ENCODE measurements around the gene LHX5. TPM values are rescaled to one million over a fixed set of nuclear protein-coding genes. Genes with fewer than 3 reads are reported as not detected.

LHX5 gene
- total RNA-seq, 4 donors from 2014 or later, result not detected

GRCh38 chr12:113425960-113426453, 45.7 kb downstream of the LHX5 start:
- no peak for DNase-seq
- no peak for TF ChIP-seq EP300 (IDR thresholded peaks at IDR 0.05; ENCODE audit: low read depth)
- no peak for TF ChIP-seq CTCF (IDR thresholded peaks at IDR 0.05)
- no peak for TF ChIP-seq POLR2AphosphoS5 (IDR thresholded peaks at IDR 0.05)
- TF ChIP-seq POLR2A (IDR thresholded peaks at IDR 0.05), result no peak
- in situ Hi-C loops (cut with MboI; ENCODE audit: low pct_ligation_motif_present in 1 of 4, low pct_unique_long_range_greater_than_20kb in 1 of 4, low sequenced_read_pairs in 3 of 4) (loop anchor here (10.0 to 25.0 kb wide), 3 partner anchors 111 to 486 kb away; no protein-coding TSS in a partner anchor), intact Hi-C loops (cut with DNase I; ENCODE audit: low total_unique reads) (no loop called here)
- H3K9me3 ChIP-seq, result no peaks in the 10 kb centered on the region
- no peak overlapping the region for H3K27ac ChIP-seq
- 47 to 63% methylated on average over 6 to 11 of the region's 11 CpGs for WGBS, 2 donors (ENCODE audit: low coverage in 1 of 2)
- H3K27me3 ChIP-seq, result peaks cover 4% of the 10 kb centered on the region
- no peak overlapping the region for H3K4me3 ChIP-seq
- peaks cover 0 to 16% (median 2%) of the 10 kb centered on the region in 4 donors for H3K4me1 ChIP-seq
- no peaks in the 10 kb centered on the region for H3K36me3 ChIP-seq

GRCh38 chr12:113424915-113425823, 46.5 kb downstream of the LHX5 start:
- no peak overlapping the region for H3K27ac ChIP-seq
- in situ Hi-C loops (cut with MboI; ENCODE audit: low pct_ligation_motif_present in 1 of 4, low pct_unique_long_range_greater_than_20kb in 1 of 4, low sequenced_read_pairs in 3 of 4) (loop anchor here (10.0 to 25.0 kb wide), 3 partner anchors 110 to 487 kb away; no protein-coding TSS in a partner anchor), intact Hi-C loops (cut with DNase I; ENCODE audit: low total_unique reads) (no loop called here)
- WGBS, 2 donors (ENCODE audit: low coverage in 1 of 2), result 61% methylated on average over 19 of the region's 20 CpGs; no CpG with 5 or more reads in 1 of the 2 donors
- TF ChIP-seq POLR2AphosphoS5 (IDR thresholded peaks at IDR 0.05), result no peak
- peak; percentile 67 to 92 (median 69) for TF ChIP-seq CTCF (IDR thresholded peaks at IDR 0.05)
- DNase-seq, result peak; percentile 62
- H3K9me3 ChIP-seq, result no peaks in the 10 kb centered on the region
- peaks cover 0 to 16% (median 2%) of the 10 kb centered on the region in 4 donors for H3K4me1 ChIP-seq
- H3K36me3 ChIP-seq, result no peaks in the 10 kb centered on the region
- H3K27me3 ChIP-seq, result peaks cover 4% of the 10 kb centered on the region
- no peak overlapping the region for H3K4me3 ChIP-seq

GRCh38 chr12:113424456-113424855, 47.2 kb downstream of the LHX5 start:
- Histone ChIP-seq H3K36me3 (no peaks in the 10 kb centered on the region), H3K27me3 (peaks cover 4% of the 10 kb centered on the region), H3K4me1 (peaks cover 0 to 16% (median 2%) of the 10 kb centered on the region in 4 donors), H3K9me3 (no peaks in the 10 kb centered on the region), H3K27ac (no peak overlapping the region), H3K4me3 (no peak overlapping the region)
- no peak for TF ChIP-seq CTCF (IDR thresholded peaks at IDR 0.05)
- TF ChIP-seq POLR2A (IDR thresholded peaks at IDR 0.05), result no peak
- no peak for TF ChIP-seq EP300 (IDR thresholded peaks at IDR 0.05; ENCODE audit: low read depth)
- no peak for TF ChIP-seq POLR2AphosphoS5 (IDR thresholded peaks at IDR 0.05)
- intact Hi-C loops (cut with DNase I; ENCODE audit: low total_unique reads) (no loop called here), in situ Hi-C loops (cut with MboI; ENCODE audit: low pct_ligation_motif_present in 1 of 4, low pct_unique_long_range_greater_than_20kb in 1 of 4, low sequenced_read_pairs in 3 of 4) (loop anchor here in 2 of 4 donors (10.0 kb wide), 2 partner anchors 110 to 230 kb away; no protein-coding TSS in a partner anchor)
- WGBS, 2 donors (ENCODE audit: low coverage in 1 of 2), result 75 to 85% methylated on average over 1 of the region's 1 CpG
- no peak for DNase-seq

Measured in transverse colon (tissue), 4 donors.